ENCODE results near the gene VENTX.

The VENTX gene

GRCh38 chr10:133225707-133226191, 11.9 kb upstream of the VENTX start:
- H3K4me3 ChIP-seq (ENCODE audit: low read depth, low read length): no peak overlapping the region
- no peak for TF ChIP-seq CTCF (IDR thresholded peaks at IDR 0.05; ENCODE audit: borderline replicate concordance, insufficient read depth, low read depth, low read length)

- no peak for TF ChIP-seq CTCF (IDR thresholded peaks at IDR 0.05; ENCODE audit: borderline replicate concordance, insufficient read depth, low read depth, low read length)
Observed at GRCh38 chr10:133226251-133226808, 11.3 kb upstream of the VENTX start.

GRCh38 chr10:133227256-133227655, 10.4 kb upstream of the VENTX start:
- no peak for TF ChIP-seq CTCF (IDR thresholded peaks at IDR 0.05; ENCODE audit: borderline replicate concordance, insufficient read depth, low read depth, low read length)
- H3K4me3 ChIP-seq (ENCODE audit: low read depth, low read length): no peak overlapping the region

More at GRCh38 chr10:133226251-133226808, 11.3 kb upstream of the VENTX start:
- H3K4me3 ChIP-seq (ENCODE audit: low read depth, low read length): no peak overlapping the region

GRCh38 chr10:133229265-133230043, 8.2 kb upstream of the VENTX start:
- H3K4me3 ChIP-seq (ENCODE audit: low read depth, low read length): no peak overlapping the region
- no peak for TF ChIP-seq CTCF (IDR thresholded peaks at IDR 0.05; ENCODE audit: borderline replicate concordance, insufficient read depth, low read depth, low read length)

- H3K4me3 ChIP-seq (ENCODE audit: low read depth, low read length): no peak within 1 kb of the TSS
- no peak for TF ChIP-seq CTCF (IDR thresholded peaks at IDR 0.05; ENCODE audit: borderline replicate concordance, insufficient read depth, low read depth, low read length)
Observed at GRCh38 chr10:133230044-133230361, 7.7 kb upstream of the VENTX start, which contains the start of gene UTF1. Gene UTF1 (plus strand): TSS chr10:133230217. CDS start chr10:133230289, 72 bp downstream.

- no peak for TF ChIP-seq CTCF (IDR thresholded peaks at IDR 0.05; ENCODE audit: borderline replicate concordance, insufficient read depth, low read depth, low read length)
Observed at GRCh38 chr10:133230387-133231195, 7.1 kb upstream of the VENTX start.

More at GRCh38 chr10:133230387-133231195, 7.1 kb upstream of the VENTX start:
- H3K4me3 ChIP-seq (ENCODE audit: low read depth, low read length): no peak overlapping the region

All from GM12875 (cell line).